Right renal pelvis (tissue), 4 donors: ENCODE measurements around the gene SUSD6. TPM values are rescaled to one million over a fixed set of nuclear protein-coding genes. Genes with fewer than 3 reads are reported as not detected.
"Not testable (repeated sequence)": the region's sequence is repeated elsewhere in the genome, so short reads cannot be mapped to it uniquely, and the experiment has no call there.

ENCODE experiments used
- DNase-seq, 4 donors: peaks; one replicate each; pipeline ENCODE4 v3.0.0-alpha.2; 2013; ENCODE audit warnings: low read depth in 4 of 4, low spot score in 3 of 4, missing footprints in 1 of 4
- polyA plus RNA-seq, 4 donors: library from polyadenylated mRNA; unstranded; fragments of 120-200 nt; gene quantifications; one replicate each; pipeline ENCODE4 v1.2.1, GENCODE V29; 2013; ENCODE audit not compliant: insufficient read length in 4 of 4

The SUSD6 gene
- polyA plus RNA-seq, 4 donors = 19.6 to 23.3 (median 21.7) TPM

- DNase-seq = no peak
Observed at GRCh38 chr14:69692594-69692993, 81.2 kb downstream of the SUSD6 start.

DNA sequence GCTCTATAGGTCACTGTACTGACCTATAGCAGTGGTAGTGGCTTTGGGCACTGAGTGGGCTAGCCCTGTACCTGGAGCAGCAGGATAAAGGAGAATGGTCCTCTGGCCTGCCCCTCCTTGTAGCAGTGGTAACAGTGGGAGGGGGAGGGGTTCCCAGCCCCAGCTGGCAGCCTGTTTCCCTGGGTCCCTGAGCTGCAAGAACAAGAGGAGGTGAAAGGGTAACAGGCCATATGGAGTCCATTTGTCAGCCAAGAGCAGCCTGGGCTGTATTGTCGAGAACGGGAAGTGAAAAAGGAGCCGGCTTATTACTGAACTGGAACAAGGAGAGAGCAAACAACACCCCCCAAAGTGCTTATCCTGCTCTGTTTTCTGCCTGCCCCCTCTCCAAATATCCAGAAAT is 81.7 kb downstream of the SUSD6 start:
- no peak for DNase-seq

GRCh38 chr14:69693801-69694729 is 82.7 kb downstream of the SUSD6 start:
- DNase-seq = no peak

GRCh38 chr14:69694730-69695281 is 83.4 kb downstream of the SUSD6 start:
- DNase-seq = no peak

- no peak for DNase-seq
Observed at GRCh38 chr14:69695322-69696203, 84.2 kb downstream of the SUSD6 start.

GRCh38 chr14:69696204-69696527 is 84.8 kb downstream of the SUSD6 start:
- no peak for DNase-seq

GRCh38 chr14:69696633-69697557 is 85.5 kb downstream of the SUSD6 start:
- DNase-seq = no peak

DNA sequence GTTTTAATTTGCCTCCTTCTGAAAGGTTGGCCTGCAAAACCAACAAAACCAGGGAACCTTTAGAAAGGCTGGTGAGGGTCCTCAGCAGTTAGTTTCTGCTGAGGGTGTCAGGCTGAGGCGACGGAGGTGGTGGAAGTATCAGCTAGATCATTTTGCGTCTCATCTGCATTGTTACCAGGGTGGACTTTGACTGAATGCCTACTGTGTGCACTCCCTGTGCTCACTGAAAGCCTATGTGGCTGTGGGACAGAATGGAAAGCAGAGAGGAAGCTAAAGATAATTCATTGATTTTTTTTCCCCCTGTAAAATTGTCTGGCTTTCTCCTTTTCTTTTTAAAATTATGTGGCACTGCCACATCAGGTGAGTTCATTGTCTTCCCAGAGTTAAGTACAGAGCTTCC is 87.2 kb downstream of the SUSD6 start:
- no peak for DNase-seq

GRCh38 chr14:69699243-69699642 is 87.8 kb downstream of the SUSD6 start:
- not testable (repeated sequence) for DNase-seq

DNA sequence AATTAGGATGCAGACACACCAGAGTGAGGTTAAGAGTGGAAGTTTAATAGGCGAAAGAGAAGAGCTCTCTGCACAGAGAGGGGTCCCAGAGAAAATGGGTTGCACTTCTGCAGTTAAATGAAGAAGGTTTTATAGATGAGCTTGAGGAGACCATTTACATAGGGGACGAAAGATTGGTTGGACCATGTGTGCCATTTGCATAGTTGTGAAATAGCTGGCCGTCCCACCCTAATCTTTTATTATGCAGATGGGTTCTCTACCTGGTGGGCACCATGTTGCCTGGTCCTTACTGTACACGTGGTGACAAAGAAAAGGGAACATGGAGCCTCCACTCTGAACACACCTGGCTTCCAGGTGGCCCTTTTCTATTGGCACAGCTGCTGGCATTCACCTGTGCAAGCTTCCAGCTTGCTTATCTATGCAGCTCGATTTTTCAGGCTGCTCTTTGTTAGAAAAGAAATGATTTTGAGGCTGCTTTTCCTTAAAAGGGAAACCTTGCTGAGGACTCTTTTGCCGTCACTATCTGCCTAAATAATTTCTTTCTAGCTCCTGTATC is 88.4 kb downstream of the SUSD6 start:
- no peak for DNase-seq

DNA sequence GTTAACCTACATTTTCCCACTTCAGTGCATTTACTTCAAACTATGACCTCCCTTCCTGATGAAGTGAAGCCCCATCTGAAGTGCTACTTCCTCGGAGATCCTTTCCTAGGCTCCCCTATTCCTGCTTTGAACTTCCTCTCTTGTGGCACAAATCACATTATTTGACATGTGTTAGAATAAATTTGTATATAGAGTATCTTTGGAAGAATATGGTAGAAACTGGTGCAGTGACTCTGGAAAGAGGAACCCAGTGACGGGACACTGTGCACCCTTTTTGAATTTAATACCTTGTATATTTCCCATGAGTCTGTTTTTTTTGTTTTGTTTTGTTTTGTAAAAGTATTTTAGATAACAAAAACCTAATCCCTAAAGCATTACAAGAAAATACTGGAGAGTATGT is 89.2 kb downstream of the SUSD6 start:
- DNase-seq = no peak

- DNase-seq = no peak
Observed at GRCh38 chr14:69701291-69701690, 89.9 kb downstream of the SUSD6 start.

- no peak for DNase-seq
Observed at GRCh38 chr14:69701857-69702256, 90.5 kb downstream of the SUSD6 start.

- DNase-seq = no peak
Observed at GRCh38 chr14:69703047-69704039, 91.9 kb downstream of the SUSD6 start.

GRCh38 chr14:69704319-69704718 is 92.9 kb downstream of the SUSD6 start:
- no peak for DNase-seq

GRCh38 chr14:69705706-69706105 is 94.3 kb downstream of the SUSD6 start:
- DNase-seq = no peak

- DNase-seq = no peak
Observed at GRCh38 chr14:69708049-69708448, 96.7 kb downstream of the SUSD6 start.
